Subcutaneous abdominal adipose tissue (tissue), 5 donors: Measurements from ENCODE around the gene ADAM19.

ENCODE experiments used
- H3K27ac ChIP-seq: one replicate; pipeline ENCODE4 v1.7.0; 2013; ENCODE audit warnings: low read depth, mild to moderate bottlenecking, inconsistent platforms, low read length, moderate library complexity
- H3K27me3 ChIP-seq, 5 donors: one replicate each; pipeline ENCODE4 v1.7.0; 2013; ENCODE audit warnings: low read length in 5 of 5, inconsistent platforms in 1 of 5; ENCODE audit not compliant: control insufficient read depth in 5 of 5, insufficient read depth in 4 of 5
- H3K36me3 ChIP-seq, 5 donors: one replicate each; pipeline ENCODE4 v1.7.0; 2013; ENCODE audit warnings: low read length in 5 of 5; ENCODE audit not compliant: control insufficient read depth in 5 of 5, insufficient read depth in 5 of 5
- H3K4me1 ChIP-seq, 5 donors: one replicate each; pipeline ENCODE4 v1.7.0; 2013; ENCODE audit warnings: low read length in 5 of 5, mild to moderate bottlenecking in 3 of 5, moderate library complexity in 1 of 5; ENCODE audit not compliant: control insufficient read depth in 5 of 5, insufficient read depth in 5 of 5
- H3K4me3 ChIP-seq, 5 donors: one replicate each; pipeline ENCODE4 v1.7.0; 2013; ENCODE audit warnings: low read length in 5 of 5, low read depth in 1 of 5
- H3K9ac ChIP-seq, 5 donors: one replicate each; pipeline ENCODE4 v1.7.0; 2013; ENCODE audit warnings: low read length in 5 of 5, mild to moderate bottlenecking in 4 of 5, moderate library complexity in 3 of 5
- H3K9me3 ChIP-seq, 5 donors: one replicate each; pipeline ENCODE4 v1.7.0; 2013; ENCODE audit warnings: low read length in 5 of 5; ENCODE audit not compliant: control insufficient read depth in 5 of 5
- donor health status: healthy.
- donor health status: healthy.
- donor health status: healthy.
- donor health status: healthy.
- donor health status: healthy.

Gene ADAM19

GRCh38 chr5:157596487-157596886 is 20.9 kb upstream of the ADAM19 start:
- H3K27ac ChIP-seq, result no peak overlapping the region
- H3K4me3 ChIP-seq, result no peak overlapping the region
- no peaks in the 10 kb centered on the region for H3K36me3 ChIP-seq
- no peaks in the 10 kb centered on the region for H3K9me3 ChIP-seq
- H3K27me3 ChIP-seq, result no peaks in the 10 kb centered on the region
- peaks cover 0 to 10% (median 4%) of the 10 kb centered on the region in 5 donors for H3K4me1 ChIP-seq
- no peak overlapping the region for H3K9ac ChIP-seq

DNA sequence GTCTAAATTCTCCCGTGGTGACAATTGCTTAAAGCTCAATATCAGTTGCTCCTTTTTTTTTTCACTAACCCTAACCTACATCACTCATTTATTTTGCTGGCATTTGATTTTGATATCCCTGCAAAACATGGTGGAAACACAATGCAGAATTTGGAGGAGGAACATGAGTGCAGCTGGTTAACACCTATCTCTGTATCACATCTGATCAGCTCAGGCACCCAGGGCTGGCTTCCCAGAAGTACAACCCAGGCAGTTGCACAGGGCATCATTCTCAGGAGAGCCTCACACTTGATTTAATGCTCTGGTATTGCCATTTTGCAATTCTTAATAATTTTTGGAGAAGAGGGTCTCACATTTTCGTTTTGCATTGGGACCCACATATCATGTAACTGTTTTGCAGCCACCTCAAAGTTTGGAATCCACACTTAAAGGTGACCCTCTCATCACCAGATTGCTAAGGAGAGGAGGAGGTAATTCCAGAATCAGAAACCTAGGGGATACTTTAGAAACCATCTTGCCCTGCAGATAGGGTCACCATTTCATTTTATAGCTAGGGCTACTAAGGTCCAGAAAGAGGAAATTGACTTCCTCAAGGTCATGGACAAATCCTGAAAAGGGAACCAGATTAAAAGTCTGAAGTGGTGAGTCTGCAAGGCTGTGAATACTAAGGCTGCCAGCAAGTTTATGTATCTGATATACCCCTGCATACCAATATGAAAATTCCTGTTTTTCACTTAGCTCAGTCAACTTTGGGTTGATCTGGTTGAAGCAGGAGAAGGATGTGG is 19.3 kb upstream of the ADAM19 start:
- H3K27me3 ChIP-seq, result no peaks in the 10 kb centered on the region
- no peak overlapping the region for H3K4me3 ChIP-seq
- no peak overlapping the region for H3K9ac ChIP-seq
- H3K4me1 ChIP-seq, result peaks cover 0 to 10% (median 4%) of the 10 kb centered on the region in 5 donors
- no peaks in the 10 kb centered on the region for H3K9me3 ChIP-seq
- no peaks in the 10 kb centered on the region for H3K36me3 ChIP-seq
- H3K27ac ChIP-seq, result no peak overlapping the region

GRCh38 chr5:157594257-157594656 is 18.7 kb upstream of the ADAM19 start:
- peaks cover 0 to 10% (median 4%) of the 10 kb centered on the region in 5 donors for H3K4me1 ChIP-seq
- H3K9me3 ChIP-seq, result no peaks in the 10 kb centered on the region
- no peak overlapping the region for H3K4me3 ChIP-seq
- no peak overlapping the region for H3K27ac ChIP-seq
- H3K9ac ChIP-seq, result no peak overlapping the region
- no peaks in the 10 kb centered on the region for H3K36me3 ChIP-seq
- no peaks in the 10 kb centered on the region for H3K27me3 ChIP-seq

- peaks cover 0 to 10% (median 4%) of the 10 kb centered on the region in 5 donors for H3K4me1 ChIP-seq
- no peaks in the 10 kb centered on the region for H3K27me3 ChIP-seq
- H3K9me3 ChIP-seq, result no peaks in the 10 kb centered on the region
- no peak overlapping the region for H3K27ac ChIP-seq
- H3K9ac ChIP-seq, result no peak overlapping the region
- no peaks in the 10 kb centered on the region for H3K36me3 ChIP-seq
- H3K4me3 ChIP-seq, result no peak overlapping the region
Observed at GRCh38 chr5:157593052-157593757, 17.6 kb upstream of the ADAM19 start.

DNA sequence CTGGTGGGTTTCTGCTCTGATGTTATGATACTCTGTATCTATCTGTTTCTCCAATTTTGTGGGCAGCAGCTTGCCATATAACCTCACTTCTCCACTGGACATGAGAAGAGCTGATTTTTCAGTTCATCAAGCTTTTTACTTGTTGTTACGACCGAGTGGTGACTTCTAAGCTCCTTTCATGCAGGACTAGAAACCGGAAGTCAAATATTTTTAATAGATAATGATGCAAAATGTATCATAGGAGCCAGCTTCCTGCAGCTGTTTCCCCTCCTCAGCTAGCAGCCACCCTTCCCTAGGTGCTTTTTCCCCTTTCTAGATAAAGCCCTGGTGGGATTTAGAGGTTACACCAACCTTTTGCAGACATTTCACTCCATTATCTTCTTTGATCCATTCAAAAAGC is 17.0 kb upstream of the ADAM19 start:
- Histone ChIP-seq H3K27me3 (no peaks in the 10 kb centered on the region), H3K9ac (no peak overlapping the region), H3K9me3 (no peaks in the 10 kb centered on the region), H3K36me3 (no peaks in the 10 kb centered on the region), H3K4me1 (peaks cover 0 to 10% (median 4%) of the 10 kb centered on the region in 5 donors), H3K27ac (no peak overlapping the region), H3K4me3 (no peak overlapping the region)

- H3K4me1 ChIP-seq, result peaks cover 0 to 10% (median 4%) of the 10 kb centered on the region in 5 donors
- H3K9ac ChIP-seq, result no peak overlapping the region
- no peaks in the 10 kb centered on the region for H3K9me3 ChIP-seq
- no peaks in the 10 kb centered on the region for H3K36me3 ChIP-seq
- no peak overlapping the region for H3K4me3 ChIP-seq
- H3K27ac ChIP-seq, result no peak overlapping the region
- H3K27me3 ChIP-seq, result no peaks in the 10 kb centered on the region
Observed at GRCh38 chr5:157590478-157590877, 14.9 kb upstream of the ADAM19 start.

DNA sequence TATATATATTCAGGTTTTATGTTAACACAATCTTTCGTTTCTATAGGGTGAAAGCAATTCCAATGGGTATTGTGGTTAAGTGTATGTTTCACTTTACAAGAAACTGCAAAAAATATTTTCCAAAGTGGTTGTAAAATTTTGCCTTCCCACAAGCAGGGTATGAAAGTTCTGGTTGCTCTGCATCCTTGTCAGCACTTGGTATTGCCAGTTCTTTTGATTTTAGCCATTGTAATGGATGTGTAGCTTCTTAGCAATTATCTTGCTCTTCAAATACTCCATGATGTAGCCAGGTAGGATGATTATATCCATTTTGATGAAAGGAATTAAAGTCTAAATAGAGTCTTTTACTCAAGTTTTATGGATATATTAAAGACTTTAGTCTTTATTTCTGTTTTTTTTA is 9.1 kb upstream of the ADAM19 start:
- Histone ChIP-seq H3K27me3 (no peaks in the 10 kb centered on the region), H3K9me3 (no peaks in the 10 kb centered on the region)

DNA sequence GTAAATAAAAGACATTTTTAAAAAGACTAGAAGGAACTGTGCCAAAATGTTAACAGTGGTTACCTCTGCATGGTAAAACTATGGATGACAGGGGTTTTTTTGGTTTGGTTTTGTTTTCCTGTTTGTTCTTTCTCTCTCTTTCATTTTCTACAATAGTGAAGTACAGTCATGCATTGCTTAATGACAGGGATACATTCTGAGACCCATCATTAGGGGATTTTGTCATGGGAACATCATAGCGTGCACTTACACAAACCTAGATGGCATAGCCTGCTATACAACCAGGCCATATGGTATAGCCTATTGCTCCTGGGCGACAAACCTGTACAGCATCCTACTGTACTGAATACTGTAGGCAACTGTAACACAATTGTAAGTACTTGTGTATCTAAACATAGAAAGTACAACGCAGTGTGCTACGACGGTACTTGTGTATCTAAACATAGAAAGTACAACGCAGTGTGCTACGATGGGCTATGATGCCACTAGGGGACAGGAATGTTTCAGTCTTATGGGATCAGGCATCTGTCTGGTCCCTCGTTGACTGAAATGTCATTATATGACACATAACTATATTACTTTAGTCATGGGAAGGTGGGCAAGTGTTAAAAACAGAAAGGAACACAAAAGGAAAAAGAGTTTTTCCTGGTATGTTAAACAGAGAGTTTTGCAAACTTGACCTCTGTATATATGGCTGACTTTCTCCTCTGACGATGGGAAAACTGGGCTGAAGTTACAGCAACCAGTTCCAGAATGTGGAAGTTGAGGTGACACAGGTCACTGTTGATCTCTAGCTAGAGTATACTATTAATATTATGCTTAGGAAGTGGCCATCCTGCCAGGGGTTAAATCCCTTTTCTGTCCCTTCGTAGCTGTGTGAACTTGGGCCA is 7.4 kb upstream of the ADAM19 start:
- H3K27ac ChIP-seq, result no peak overlapping the region
- H3K4me3 ChIP-seq, result no peak overlapping the region
- H3K9me3 ChIP-seq, result no peaks in the 10 kb centered on the region
- no peaks in the 10 kb centered on the region for H3K4me1 ChIP-seq
- no peak overlapping the region for H3K9ac ChIP-seq
- H3K27me3 ChIP-seq, result no peaks in the 10 kb centered on the region
- H3K36me3 ChIP-seq, result no peaks in the 10 kb centered on the region

More for the DNA sequence above, 9.1 kb upstream of the ADAM19 start:
- Histone ChIP-seq H3K27ac (no peak overlapping the region), H3K36me3 (no peaks in the 10 kb centered on the region), H3K4me1 (no peaks in the 10 kb centered on the region), H3K4me3 (no peak overlapping the region), H3K9ac (no peak overlapping the region)

DNA sequence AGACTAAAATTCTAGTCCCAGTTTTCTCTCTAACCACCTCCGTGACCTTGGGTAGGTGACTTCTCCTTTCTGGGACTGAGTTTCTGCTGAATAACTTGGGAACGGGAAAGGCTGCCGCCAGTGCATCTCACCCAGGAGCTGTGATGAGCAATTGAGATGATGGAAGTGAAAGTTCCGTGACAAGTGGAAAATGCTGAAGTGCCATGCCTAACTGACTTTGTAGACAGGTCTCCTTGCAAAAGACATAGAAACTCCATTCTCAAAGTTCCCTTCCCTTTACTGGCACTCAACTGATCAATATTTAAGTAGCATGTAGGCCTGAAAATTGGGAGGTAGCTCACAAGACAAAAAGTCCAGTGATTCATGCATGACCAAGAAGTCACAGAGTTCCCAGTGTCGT is 6.3 kb upstream of the ADAM19 start:
- H3K9me3 ChIP-seq, result no peaks in the 10 kb centered on the region
- H3K27ac ChIP-seq, result no peak overlapping the region
- no peak overlapping the region for H3K9ac ChIP-seq
- no peaks in the 10 kb centered on the region for H3K27me3 ChIP-seq
- no peaks in the 10 kb centered on the region for H3K36me3 ChIP-seq
- H3K4me3 ChIP-seq, result no peak overlapping the region
- no peaks in the 10 kb centered on the region for H3K4me1 ChIP-seq
